NCI-H2107 treated with DMSO at 0.1 percent for 48 hours (cell line): ENCODE data around the gene OR2Y1.
"Not testable (repeated sequence)": the region's sequence is repeated elsewhere in the genome, so short reads cannot be mapped to it uniquely, and the experiment has no call there.

Source experiments
- DNase-seq: peaks from one replicate; lab custom pipeline; 2025; ENCODE audit not compliant: unreplicated experiment; lab: John Stamatoyannopoulos, UW

OR2Y1 gene

GRCh38 chr5:180739958-180740357, at the start of gene OR2Y1:
TSS of gene OR2Y1 (minus strand) at chr5:180740058. CDS start at chr5:180740058, 0 bp downstream.
- DNase-seq, result no peak

GRCh38 chr5:180788651-180789410, 49.0 kb upstream of the OR2Y1 start:
- DNase-seq, result not testable (repeated sequence)

DNA sequence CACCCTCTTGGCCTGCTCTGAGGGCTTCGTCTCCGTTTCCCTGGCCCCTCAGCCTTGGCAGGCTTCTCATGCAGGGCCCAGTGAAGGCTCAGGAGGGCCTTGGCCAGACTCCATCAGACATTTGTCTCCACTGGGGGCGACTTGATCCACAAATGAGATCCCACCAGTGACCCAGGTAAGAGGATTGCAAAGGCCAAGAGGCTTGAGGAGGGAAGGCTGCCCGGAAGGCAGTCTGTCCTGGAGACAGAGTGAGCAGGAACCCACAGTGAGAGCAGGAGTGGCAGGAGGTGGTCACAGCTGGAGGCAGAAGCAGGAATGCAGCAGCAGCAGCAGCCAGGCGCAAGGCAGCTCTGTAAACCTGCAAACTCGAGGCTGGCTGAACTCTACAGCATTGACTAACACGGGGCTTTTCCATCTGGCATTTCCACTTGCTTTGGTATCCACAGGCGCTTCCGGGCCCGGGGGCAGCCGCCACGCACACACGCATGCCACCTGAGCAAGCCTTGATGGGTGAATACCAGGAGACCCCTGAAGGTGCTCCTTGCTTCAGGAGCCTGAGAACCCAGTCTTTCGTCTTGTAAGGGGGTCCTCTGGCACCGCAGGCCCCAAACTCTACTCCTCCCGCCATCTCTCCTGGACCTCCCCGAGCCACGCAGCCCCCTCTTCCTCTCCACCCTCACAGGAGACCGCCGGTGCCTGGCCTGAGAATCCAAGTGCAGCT, 48.0 kb upstream of the OR2Y1 start:
- DNase-seq, result no peak

- no peak for DNase-seq
These were observed 46.9 kb upstream of the OR2Y1 start for GRCh38 chr5:180786531-180787398.

- DNase-seq, result no peak
These were observed 46.0 kb upstream of the OR2Y1 start for GRCh38 chr5:180785794-180786221.

DNA sequence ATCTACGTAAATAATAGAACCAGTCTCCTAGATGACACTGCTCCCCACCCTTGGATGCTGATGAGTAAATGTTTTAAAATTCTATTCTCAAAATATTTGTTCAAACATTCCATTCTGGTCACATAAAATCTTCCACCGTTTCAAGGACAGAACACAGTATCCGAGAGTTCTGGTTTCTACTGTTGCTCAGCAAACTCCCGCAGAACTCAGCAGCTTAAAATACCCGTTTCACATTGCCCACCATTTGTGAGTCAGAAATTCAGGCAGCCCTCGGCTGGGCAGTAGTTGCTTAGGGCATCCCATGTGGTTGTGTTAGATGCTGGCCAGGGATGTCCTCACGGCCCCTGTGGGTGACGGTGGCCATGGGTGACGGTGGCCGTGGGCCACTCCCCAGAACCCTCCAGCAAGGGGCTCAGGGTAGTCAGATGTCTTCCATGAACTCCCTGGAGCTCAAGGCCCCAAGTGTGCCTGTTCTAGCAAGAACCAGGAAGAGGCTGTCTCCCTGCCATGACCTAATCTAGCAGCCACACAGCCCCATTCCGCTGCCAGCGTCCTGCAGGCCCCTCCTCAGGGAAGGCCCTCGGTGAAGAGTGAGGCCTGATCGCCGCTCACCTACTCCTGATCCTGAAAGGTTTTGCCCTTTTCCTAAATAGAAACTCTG, 45.4 kb upstream of the OR2Y1 start:
- DNase-seq, result no peak

DNA sequence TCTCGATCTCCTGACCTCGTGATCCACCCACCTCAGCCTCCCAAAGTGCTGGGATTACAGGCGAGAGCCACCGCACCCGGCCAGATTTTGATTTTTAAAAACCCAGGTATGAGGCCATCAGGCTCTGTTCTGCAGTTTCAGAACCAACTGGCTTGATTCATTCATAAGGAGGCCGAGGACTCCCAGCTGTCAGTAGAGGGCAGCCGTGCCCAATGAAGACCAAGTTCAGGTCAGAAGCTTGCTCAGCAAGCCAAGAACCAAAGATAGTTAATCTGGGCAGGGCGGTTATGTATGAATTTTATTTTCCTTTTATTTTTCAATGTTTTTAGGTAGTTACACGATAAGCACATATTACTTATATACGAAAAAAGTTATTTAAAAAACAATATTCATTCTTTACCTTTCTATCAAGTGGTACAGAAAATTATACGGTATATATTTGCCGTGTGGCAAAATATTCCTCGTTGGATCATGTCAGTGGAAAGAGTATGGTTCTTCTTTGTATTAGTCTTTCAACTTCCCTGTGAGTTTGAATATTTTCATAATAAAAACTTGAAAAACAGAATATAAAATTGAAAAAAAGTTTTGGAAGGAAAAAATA, 44.7 kb upstream of the OR2Y1 start:
- DNase-seq, result peak; percentile 43

- DNase-seq, result no peak
These were observed 43.6 kb upstream of the OR2Y1 start for GRCh38 chr5:180783340-180784052.

DNA sequence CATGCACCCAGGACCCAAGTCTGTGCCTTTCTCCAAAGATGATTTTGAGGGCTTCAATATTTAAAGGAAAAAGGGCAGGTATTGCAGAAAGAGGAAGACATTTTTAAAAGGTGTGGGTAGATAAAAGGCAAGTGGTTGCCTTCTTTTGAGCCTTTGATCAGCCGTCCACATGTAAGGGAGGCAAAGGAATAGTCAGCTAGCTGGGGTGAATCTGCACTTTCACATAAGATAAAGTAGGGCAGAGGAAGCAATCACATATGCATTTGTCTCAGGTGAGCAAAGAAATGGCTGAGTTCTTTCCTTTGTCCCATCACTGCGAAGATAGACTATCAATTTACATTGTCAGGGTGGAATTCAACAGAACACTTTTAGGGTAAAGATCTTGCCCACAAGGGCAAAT, 42.9 kb upstream of the OR2Y1 start:
- no peak for DNase-seq

- DNase-seq, result not testable (repeated sequence)
These were observed 42.1 kb upstream of the OR2Y1 start for GRCh38 chr5:180781900-180782326.

DNA sequence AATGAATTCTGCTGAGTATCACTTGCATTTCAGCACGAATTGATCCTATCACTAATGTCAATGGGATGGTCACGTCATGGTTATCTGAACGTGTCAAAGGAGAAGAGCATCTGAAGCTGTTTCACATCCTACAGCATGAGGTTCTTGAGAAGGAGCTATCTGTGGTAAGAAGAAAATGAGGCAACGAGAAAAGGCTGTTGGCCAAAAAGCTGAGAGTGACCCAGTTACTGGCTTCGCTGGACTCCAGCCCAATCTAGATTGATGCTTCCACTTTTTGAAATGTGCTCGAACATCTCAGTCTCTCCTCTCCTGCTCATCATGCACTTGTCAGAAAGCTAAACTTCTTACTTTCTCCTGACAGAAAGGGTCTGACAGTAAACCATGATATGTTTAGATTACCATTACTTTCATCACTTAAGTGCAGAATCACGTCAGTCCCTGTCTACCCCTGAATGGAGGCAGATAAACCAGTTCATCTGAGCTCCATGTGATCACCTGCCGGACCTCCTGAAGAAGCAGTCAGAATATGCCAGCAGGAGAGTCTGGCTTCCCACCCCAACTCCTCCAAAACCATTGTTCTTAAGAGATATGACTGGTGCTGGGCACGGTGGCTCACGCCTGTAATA, 40.2 kb upstream of the OR2Y1 start:
- no peak for DNase-seq

- no peak for DNase-seq
These were observed 37.6 kb upstream of the OR2Y1 start for GRCh38 chr5:180777475-180777874.

DNA sequence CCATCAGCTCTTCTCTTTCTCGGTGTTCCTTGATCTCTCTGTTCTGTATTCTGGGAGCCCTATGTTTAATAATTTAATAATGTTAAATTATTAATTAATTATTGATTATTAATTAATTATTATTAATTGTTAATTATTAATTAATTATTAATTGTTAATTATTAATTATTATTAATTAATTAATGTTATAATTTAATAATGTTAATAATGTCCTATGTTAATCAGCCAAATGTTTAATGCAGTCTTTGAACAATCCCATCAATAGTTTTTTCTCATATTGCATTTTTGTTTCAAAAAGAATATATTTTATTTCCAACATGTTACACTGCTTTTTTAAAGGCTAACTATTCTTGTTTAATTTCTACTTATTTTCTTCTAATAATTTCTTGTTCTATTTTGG, 36.5 kb upstream of the OR2Y1 start:
- DNase-seq, result no peak

- DNase-seq, result no peak
These were observed 35.8 kb upstream of the OR2Y1 start for GRCh38 chr5:180775624-180776023.

GRCh38 chr5:180771839-180772238, 32.0 kb upstream of the OR2Y1 start:
- no peak for DNase-seq

DNA sequence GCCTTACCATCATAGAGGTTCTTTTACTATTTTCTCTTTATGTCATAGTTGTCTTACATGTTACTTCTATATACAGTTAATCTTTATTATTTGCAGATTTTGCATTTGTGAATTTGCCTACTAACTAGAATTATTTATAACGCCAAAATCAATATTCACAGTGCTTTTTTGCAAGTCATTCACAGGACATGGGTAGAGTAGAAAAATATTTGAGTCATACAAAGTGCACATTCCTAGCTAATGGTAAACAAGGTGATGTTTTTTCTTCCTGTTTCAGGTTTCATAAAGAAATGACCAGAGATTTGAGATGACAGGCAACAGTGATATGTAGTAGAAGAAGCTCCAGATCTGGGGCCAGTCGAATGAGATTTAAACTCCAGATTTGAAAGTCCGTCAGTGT, 30.0 kb upstream of the OR2Y1 start:
- DNase-seq, result no peak

DNA sequence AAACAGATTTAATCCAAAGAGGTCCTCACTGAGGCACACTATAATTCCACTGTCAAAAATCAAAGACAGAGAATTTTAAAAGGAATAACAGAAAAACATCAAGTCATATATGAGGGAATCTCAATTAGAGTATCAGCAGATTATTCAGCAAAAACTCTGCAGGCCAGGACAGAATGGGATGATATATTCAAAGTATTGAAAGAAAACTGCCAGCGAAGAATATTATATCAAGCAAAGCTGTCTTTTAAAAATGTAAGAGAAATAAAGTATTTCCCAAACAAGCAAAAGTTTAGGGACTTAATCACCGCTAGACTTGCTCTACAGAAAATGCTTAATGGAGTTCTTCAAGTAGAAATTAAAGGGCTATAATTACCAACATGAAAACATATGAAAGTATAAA, 15.7 kb upstream of the OR2Y1 start:
- no peak for DNase-seq

- no peak for DNase-seq
These were observed 4.4 kb upstream of the OR2Y1 start for GRCh38 chr5:180744253-180744652.

GRCh38 chr5:180742727-180743126, 2.9 kb upstream of the OR2Y1 start:
- no peak for DNase-seq
